ENCODE results near the gene NEGR1.

DNA sequence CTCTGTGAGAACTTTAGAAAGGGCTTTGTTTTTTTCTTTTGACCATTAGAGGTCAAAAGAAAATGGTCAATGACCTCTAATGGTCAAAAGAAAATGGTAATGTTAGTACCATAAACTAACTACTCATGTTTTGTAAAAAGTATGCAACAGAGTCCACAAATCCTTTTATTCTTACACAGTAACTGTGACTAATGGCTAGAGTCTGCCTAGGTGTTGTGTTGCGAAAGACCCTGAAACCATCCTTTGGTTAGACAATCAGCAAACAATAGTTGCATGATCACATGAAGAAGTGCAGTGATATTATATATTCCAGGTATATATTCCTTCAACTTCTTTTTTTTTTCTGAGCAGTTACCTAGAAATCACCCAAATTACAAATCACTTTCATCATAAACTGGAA is 40.9 kb downstream of the NEGR1 start:
- no peak for TF ChIP-seq CTCF (IDR thresholded peaks at IDR 0.05; ENCODE audit: low read depth, low read length)
- TF ChIP-seq, protein P1, sequence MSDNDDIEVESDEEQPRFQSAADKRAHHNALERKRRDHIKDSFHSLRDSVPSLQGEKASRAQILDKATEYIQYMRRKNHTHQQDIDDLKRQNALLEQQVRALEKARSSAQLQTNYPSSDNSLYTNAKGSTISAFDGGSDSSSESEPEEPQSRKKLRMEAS (IDR thresholded peaks at IDR 0.05; ENCODE audit: low read depth, low read length): no peak

Data from NB4 (cell line).